ELR (cell line): ENCODE results near the gene KCNJ6.
A peak's percentile ranks its signal among the peaks of the same experiment; 100 is the strongest.

ENCODE experiments used
- DNase-seq: peaks from one replicate; pipeline ENCODE4 v3.0.0-alpha.2; 2015; ENCODE audit warnings: low read depth

Gene KCNJ6

DNA sequence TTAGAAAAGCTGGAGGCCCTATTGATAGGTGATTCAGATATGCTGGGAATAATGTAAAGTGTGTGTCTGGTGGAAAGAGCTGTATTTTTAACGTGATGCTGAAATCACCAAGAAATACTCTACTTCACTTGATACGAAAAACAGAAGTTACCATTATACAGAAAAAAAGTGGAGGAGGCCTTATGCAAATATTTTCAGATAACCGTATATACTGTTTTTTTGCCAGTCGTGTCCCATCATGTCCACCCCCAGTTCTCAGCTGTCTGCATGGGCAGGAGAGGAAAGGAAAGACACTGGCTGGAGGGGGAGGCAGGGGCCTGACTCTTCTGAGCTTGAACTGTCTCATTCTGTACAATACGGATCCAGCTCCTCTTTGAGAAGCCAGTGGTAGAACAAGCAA, 51.1 kb downstream of the KCNJ6 start:
- no peak for DNase-seq

DNA sequence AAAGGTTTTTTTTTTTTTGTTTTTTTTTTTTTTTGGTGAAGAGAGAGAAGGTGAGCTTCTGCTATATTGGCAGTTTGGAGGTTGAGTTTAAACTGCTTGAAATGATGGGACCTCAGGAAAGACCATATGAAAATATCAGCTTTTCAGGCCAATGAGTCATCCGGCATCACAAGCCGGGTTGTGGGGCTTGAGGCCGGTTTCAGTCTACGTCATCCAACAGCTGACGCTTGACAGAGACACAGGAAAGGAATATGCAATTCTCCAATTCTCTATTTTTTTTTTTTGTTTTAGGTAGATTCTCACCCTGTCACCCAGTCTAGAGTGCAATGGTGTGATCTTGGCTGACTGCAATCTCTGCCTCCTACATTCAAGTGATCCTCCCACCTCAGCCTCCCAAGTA, 52.4 kb downstream of the KCNJ6 start:
- peak; percentile 89 for DNase-seq

DNA sequence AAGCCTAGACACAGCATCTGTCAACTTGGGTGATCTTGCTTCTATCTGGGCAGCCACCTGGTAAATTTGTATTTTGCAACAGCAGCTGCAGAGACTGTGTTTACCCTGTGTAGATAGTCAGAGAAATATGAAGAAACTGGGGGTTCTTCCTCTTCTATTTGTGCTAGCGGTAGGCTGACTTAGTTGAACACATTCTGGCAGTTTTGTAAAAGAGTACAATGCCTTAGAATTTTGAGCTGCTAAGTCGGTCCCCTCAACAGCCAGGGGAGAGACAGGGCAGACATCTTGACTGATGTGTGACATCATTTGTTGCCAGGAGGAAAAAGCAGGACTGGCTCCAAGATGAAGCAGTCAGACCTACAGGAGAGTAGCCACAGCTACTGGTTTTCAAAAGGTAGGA, 53.7 kb downstream of the KCNJ6 start:
- DNase-seq = peak; percentile 57

DNA sequence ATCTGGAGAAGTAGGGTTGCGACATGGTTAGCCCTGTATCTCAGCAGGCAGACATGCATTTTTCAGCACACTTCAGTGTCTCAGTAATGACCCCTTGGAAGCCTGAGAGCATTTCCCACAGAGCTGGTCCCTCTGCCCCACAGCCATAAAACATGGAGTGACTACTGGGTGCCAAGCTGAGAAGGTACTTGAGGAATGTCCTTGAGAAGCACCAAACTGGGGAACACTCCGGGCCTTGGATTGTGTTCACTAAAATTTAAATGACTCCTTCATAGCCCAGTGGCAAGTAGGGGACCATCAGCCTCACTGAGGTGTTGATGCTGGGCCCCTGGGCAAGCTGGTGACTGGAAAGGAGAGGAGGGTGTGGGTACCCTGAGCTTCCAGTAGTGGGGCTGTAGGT, 54.7 kb downstream of the KCNJ6 start:
- no peak for DNase-seq

DNA sequence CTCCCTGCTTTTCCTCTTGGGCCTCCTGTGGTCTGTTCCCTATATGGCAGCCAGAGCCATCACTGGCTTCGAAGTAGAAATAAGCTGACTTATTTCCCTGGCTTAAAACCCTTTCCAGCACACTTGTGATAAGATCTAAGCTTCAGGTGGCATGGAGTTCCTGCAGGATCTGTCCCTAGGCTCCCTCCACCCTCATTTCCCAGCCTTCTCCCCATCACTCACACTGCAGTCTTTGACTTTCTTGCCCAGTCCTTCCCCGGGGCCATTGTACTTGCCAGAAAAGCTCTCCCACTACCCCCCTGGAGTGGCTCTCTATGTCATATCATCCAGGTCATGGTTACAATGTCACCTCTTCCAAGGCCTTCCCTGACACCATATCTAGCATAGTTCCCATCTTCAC, 55.8 kb downstream of the KCNJ6 start:
- no peak for DNase-seq

DNA sequence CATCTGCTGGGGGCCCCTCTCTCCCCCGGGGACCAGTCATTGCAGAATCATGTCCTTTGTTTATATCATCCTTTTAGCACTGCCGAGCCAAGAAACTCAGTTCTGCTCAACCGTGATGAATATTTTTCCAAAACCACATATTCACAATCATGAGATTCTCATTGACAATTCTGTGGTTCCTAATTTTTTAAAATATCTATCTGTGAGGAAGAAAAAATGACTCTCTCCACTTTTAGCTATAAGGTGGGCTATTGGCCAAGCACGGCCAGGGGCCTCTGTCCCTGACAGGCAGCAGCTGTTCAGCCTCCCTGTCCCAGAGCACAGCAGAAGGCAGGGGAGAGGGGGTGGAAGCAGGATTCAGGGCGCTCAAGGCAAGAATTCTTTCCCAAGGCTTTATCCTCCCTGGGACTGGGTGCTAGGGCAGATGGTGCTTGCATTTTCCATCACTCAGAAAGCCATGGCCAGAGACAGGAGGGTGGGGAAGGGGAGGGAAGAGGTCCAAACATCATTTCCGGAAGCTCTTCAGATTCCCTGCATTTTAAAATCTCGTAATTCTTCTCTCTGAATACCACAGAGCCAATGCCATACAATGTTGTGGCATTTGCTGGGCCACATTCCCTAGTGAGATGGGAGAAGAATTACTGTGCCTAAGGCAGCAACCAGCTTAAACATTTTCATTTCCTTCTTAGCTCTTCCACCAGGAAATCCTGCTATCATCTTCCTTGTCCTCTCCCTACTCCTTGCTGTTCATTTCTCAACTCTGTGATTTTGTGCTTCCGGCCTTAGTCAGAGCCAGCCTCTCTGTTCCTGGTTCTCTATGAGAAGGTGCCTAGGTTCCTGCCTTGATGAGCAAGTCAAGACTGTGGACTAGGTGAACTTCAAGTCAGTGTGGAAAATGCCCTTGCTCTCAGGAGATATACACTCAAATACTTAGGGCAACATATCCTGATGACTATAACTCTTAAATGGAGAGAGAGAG, 60.3 kb downstream of the KCNJ6 start:
- DNase-seq = peak; percentile 85

DNA sequence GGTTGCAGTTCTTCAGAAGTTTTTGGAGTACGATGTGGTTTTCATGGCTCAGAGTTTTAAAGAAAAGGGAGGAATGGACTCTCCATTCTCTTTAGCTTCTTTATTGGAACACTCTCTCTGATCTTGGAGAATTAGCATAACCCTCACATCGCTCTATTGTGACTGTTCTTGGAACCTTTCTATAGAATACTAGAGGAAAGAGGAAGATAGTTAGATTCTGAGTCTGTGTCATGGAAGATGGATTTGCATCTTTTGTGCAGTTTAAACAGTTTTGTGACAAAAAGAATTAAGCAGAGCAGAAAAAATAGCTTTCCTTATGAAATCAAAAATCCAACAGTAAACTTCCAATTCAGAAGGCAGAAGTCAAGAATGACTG, 61.0 kb downstream of the KCNJ6 start:
- DNase-seq = no peak

DNA sequence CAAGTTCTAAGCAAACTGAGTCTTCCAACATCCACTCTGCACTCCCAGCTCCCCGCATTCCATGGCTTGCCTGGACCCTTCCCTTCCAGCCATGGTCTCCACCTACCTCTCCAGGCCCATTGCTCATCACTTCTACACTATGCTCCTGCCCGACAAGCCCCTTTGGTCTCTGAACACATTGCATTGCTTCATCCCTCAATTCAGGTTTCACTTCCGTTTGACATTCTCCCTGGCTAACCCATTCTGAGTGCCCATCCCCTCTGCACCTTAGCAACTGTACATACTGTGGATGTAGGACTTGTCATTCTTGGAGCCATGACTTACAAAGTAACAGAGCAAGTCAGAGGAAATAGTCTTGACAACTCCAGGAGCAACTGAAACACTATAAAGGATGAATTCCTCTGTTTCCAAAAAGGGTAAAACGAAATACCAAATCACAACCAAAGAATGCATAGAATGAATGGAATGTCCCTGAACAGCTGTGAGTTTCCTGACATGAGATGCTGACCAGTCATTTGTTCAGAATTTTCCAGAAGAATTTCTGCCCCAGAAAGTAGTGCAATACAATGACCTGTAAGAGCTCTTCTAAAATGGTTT, 66.7 kb downstream of the KCNJ6 start:
- peak; percentile 84 for DNase-seq

DNA sequence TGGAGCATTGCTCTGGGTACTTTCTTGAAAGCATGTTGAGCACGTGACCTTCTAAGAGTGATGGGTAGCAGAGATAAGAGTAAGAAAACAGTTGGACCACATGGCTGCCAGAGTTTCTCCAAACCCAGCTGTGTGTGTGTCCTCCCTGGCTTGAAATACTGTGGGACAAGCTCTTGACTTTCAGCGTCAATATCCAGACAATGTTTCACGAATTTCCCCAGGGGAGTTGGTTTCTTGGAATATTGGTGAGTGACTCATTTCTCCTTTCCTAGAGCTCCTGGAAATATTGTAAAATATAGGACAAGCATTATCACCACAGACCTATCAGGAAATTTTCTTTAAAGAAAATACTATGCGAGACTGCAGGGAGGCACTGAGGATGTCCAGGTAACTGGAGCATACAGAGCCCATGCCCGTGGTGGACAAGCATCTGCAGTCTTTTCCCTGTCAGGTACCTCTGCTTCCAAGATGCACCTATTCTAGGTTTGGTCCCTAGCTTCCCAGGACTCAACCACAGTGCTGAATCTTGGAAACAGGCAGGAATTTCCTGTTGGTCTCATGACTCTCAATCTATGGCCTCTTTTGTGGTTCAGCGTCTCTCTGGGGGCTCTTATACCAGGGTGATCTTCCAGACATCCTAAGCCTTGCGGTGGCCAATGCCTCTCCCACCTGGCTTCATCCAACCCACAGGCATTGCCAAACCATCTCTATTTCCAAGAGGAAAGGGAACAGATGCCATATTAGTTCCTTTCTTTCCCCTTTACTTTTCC, 67.4 kb downstream of the KCNJ6 start:
- DNase-seq = peak; percentile 52

DNA sequence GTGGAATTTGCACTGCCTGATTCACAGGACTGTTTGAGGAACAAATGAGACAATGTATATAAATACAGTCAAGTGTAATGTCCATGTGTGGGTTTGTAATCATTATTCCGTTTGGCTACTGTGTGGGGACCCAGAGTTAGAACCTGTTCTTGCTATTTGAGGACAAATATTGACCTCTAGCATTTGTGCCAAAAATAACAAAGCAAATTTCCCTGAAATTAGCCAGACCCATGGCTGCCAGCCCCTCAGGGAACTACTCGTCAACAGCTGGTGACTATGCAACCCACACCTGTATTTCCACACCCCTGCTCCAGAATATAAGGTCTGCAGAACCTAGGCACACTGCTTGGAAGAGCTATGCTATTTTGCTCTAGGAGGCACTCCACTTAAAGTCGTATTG, 70.7 kb downstream of the KCNJ6 start:
- DNase-seq = no peak

DNA sequence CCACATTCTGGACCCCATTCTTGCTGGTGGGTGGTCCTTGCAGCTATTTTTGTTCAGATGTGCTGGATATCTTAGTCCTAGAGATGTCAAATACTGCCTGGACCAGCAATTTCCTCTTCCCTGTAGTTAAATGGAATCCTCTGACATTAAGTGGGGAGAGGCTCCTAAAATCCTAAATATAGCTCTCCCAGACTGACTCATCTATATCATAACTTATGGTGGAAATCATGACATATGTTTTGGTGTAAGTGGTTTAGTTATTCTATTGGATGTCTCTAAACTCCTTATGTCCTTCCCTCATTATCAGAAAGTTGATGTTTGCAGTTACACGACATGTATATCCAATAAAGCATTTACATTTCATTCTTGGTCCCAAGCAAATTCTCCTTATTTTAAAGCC, 73.1 kb downstream of the KCNJ6 start:
- DNase-seq = no peak

DNA sequence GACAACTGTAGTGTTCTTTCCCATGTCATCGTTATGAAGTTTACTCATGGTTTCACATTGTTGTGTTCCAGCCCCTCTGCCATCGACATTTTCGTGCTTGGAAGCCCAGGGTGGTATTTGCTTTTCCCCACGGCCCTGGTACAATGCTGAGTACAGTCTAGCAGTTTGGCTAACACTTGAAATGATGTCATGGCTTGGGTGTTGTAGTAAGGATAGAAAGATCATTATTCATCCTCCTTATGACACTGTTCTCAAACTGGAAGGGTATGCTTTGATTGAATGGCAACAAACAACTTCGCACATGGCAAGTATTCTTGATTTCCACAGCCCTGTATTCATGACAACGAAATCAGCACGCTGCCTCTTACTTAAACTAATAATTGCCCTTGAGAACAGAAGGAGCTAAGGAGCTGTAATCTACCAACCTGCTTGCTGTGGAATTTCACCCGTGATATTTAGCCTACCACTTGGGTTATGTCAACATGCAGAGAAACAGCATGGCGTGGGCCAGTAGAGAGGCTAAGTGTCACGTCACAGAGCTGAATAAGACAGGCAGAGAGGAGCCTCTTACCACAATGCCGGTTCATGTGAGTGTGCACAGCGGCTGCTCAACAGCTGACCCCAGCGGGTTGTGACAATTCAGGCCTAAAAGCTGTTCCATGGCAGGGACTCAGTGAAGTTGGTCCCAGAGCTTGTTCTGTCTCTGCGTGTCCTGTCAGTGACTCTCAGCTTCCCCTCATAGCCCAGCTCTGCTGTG, 73.9 kb downstream of the KCNJ6 start:
- no peak for DNase-seq

DNA sequence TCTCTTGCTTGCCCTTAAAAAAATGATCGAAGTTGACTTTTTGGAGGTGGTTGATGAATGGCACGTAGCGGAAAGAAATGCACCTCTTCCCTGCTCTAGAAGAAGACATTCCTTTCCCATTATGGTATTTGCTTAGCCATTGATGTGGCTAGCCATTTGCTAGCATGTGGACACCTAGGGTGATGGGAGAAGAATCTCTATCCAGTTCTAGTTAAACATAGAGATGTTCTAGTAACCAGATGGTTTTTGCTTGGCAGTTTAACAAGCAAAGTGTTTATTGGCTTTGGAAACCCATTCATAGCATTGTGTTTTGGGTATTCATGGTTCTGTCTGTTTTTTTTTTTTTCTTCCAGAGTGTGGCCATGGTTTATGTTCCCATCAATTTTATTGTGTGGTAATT, 78.9 kb downstream of the KCNJ6 start:
- DNase-seq = no peak

DNA sequence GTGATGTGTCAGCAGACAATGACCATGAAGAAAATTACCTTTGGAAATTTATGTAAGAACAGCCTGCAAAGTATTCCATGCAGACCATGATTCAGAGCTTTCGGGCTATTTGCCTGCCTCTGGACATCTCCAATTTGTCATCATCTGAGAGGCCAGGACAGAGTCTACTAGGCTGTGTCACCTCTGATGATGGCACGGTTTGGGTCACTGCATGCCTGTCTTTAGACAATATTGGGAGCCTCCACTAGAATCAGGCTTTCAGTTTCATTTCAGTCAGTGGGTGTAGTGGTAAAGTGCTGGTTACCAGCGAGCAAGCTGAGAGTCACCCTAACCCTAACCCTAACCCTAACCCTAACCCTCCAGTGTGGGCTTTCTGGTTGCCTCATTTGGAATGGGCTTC, 80.8 kb downstream of the KCNJ6 start:
- no peak for DNase-seq

DNA sequence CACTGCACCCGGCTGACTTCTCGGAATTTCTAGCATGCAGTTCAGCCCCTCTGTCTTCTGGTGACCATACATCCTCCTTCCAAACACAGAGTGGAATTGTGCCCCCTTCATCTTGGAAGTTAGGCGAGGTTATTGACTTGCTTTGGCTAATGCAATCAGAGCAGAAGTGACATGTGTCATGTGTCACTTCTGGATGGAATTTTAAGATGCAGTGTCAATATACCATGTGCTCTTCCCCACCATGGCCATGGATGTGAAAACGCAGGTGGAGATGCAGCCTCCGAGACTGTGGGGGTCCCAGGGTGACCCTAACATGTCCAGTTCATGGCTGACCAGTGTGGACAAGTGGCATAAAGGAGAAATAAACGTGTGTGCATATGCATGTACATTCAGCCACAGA, 83.0 kb downstream of the KCNJ6 start:
- DNase-seq = no peak

DNA sequence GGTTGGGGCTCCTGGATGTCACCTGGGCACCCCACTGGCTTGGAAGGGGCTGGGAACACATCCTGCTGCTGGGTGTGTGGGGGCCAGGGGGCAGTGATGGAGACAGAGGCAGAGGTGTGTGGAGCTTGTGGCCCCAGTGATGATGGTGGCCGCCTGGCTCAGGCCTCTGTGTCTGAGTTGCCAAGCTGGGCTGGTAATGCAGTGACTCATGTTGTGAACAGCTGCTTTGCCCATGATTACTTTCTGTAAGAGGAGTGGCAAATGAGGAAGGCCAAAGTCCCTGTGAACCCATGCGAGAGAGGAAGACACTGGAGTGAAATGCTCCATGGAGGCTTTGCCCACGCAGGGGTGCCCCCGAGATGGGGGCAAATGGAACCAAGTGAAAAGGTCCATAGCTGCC, 86.8 kb downstream of the KCNJ6 start:
- DNase-seq = peak; percentile 54

DNA sequence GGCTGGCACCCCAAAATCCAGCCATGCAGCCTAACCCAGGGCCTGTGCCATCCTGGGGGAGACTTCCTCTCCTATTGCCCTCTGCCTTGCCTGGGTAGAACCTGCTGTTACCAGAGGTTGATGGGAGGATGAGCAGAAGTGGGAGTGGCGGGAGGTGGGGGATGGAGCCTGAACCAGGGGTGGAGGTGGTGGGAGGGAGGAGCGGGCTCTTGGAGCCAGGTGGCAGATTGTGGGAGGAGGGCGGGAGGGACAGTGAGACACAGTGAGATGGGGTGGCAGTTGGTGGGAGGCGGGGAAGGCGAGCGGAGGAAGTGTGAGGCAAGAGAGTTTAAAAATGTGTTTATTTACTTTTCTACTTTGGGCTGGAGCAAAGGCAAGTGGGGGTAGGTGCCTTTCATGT, 87.3 kb downstream of the KCNJ6 start:
- DNase-seq = no peak

DNA sequence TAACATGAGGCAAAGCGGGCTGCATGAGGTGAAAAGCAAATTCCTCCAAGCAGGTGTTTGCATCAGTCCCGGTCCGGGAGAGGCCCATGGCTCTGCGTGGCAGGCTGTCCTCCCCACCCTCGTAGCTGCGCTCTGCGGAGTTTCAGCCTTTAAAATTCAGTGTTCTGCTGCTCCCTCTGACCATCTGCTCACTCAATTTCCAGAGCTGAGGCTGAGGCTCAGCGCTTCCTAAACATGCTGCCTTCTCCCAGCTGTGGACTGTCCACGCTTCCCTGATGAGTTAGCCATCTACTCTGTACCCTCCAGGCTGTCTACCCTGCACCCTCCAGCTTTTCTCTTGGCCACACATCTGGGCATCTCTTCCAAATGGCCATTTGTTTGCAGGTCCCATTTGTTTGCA, 87.7 kb downstream of the KCNJ6 start:
- DNase-seq = no peak

DNA sequence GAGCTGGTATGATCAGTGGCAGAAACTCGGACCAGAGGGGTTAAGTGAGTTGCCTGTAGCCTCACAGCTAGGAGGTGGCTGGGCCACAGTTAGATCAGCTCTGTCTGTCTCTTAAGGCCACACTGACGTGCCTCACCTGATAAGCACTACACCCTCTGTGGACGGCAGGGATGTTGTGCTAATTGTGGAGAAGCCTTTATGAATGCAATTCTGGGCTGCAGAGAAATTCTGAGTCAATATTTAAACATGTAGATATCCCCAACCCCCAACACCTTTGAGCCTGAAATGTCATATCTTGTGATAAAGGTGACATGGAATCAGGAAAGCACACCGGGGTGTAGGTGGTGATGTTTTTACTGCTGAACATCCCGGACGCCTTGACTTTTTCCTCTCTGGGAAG, 88.3 kb downstream of the KCNJ6 start:
- DNase-seq = no peak

DNA sequence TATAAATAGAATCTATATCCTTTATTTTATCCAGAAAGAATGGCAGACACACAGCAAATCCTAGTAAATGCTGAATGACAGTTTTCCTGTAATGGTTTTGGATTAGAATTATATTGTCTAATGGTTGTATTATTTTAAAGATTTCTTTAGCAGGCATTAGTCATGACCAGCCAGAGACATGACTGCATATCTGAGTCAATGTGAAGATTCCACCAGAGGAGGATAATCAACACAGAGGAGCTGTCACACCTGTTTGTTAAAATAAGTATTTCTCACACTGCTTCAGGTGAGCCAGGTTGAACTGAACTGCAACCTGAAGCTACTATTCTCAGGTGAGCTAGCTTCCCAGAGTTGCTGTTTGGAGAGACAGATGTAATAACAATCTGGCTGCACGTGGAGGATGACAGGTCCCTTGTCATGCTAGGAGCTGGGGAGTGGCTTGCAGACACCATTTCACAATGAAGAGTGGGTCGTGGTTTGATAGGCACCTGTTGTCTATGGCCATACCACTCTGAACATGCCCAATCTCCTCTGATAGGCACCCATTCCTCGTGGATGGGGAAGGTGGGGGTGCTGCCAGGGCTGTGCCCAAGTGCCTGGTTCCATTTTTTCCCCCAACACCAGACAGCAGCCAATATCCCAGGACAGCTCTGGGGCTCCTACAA, 94.3 kb downstream of the KCNJ6 start:
- peak; percentile 49 for DNase-seq

DNA sequence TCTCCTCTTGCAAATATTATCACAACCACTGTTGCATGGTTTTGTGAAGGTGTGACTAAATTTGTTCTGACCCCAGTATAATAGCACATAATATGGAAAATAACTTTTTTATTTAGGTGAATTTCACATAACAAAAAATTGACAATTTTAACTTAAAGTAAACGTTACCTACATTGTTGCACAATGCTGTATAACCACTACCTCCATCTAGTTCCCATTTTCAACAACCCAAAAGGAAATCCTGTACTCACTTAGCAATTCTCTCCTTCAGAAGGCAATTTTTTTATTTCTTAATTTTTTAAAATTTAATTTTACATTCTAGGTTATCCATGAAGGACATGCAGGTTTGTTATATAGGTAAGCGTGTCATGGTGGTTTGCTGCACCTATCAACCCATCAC, 95.2 kb downstream of the KCNJ6 start:
- no peak for DNase-seq

DNA sequence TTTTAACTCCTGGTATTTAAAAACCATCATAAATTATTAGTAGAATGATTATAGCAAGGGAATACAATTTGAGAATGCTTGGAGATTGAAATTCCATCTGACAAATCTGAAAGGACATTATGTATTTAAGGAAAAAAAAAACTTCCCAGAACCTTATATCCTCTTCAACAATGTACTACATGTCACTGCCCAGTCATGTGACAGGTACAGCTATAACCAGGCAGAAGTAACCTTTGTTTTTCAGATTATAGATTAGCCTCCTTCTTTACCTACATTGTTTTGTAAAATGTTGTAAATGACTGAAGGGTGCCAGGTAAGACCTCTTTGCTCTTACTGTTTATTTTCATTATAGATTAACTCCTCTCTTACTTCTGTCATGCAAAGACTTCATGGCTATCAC, 96.9 kb downstream of the KCNJ6 start:
- DNase-seq = no peak
